WTC11 (cell line): ENCODE results near the gene PPARA. TPM values are rescaled to one million over a fixed set of nuclear protein-coding genes. Genes with fewer than 3 reads are reported as not detected.
A peak's percentile ranks its signal among the peaks of the same experiment; 100 is the strongest.

ENCODE experiments used
- ATAC-seq: fragments of 200-7000 bp; cut with Tn5 transposase; 2 replicates; pipeline ENCODE4 v1.10.0; 2021; ENCODE audit warnings: mild to moderate bottlenecking, moderate library complexity
- CTCF ChIA-PET: fragments of 300-600 bp; sonication (Branson Sonifier 250); formaldehyde crosslinking; loops from one replicate; lab custom pipeline; 2021; ENCODE audit warnings: antibody characterized with exemption; lab: Charles Lee
- POLR2A ChIA-PET: fragments of 350-600 bp; sonication (Branson Sonifier 250); formaldehyde crosslinking; loops from one replicate; lab custom pipeline; 2021; ENCODE audit warnings: antibody characterized with exemption; lab: Charles Lee
- DNase-seq: peaks from one replicate; pipeline ENCODE4 v3.0.0; 2021; ENCODE audit warnings: low spot score
- H3K27ac Mint-ChIP-seq: 2 replicates; pipeline ENCODE4 v1.8.0; 2021; ENCODE audit warnings: mixed read lengths
- H3K27me3 Mint-ChIP-seq: 2 replicates; pipeline ENCODE4 v1.8.0; 2021; ENCODE audit warnings: low read depth, mild to moderate bottlenecking, moderate library complexity, mixed read lengths
- H3K36me3 Mint-ChIP-seq: 2 replicates; pipeline ENCODE4 v1.8.0; 2021; ENCODE audit warnings: mixed read lengths
- H3K4me1 Mint-ChIP-seq: 2 replicates; pipeline ENCODE4 v1.8.0; 2022; ENCODE audit warnings: mixed read lengths
- H3K4me3 Mint-ChIP-seq: 2 replicates; pipeline ENCODE4 v1.8.0; 2021; ENCODE audit warnings: mild to moderate bottlenecking, moderate library complexity, mixed read lengths
- H3K9me3 Mint-ChIP-seq: 2 replicates; pipeline ENCODE4 v1.8.0; 2021; ENCODE audit warnings: mixed read lengths
- ESRRA ChIP-seq: sonication (generic); formaldehyde crosslinking; IDR thresholded peaks from 2 replicates; pipeline ENCODE4 v1.8.1; 2022; ENCODE audit warnings: mild to moderate bottlenecking, missing genetic modification reagents, borderline replicate concordance
- FOXP1 ChIP-seq: sonication (generic); formaldehyde crosslinking; IDR thresholded peaks from 2 replicates; pipeline ENCODE4 v1.8.0; 2022; ENCODE audit warnings: missing genetic modification reagents, mild to moderate bottlenecking, moderate library complexity, borderline replicate concordance
- HMGA2 ChIP-seq: fragments of 250-450 bp; sonication (Bioruptor Pico); IDR thresholded peaks from 2 replicates; pipeline ENCODE4 v1.4.0; 2021; ENCODE audit warnings: mild to moderate bottlenecking, moderate library complexity
- NFATC4 ChIP-seq: fragments of 250-450 bp; sonication (Bioruptor Pico); IDR thresholded peaks from 2 replicates; pipeline ENCODE4 v1.9.0; 2021; ENCODE audit warnings: mild to moderate bottlenecking
- NR3C1 ChIP-seq: sonication (generic); formaldehyde crosslinking; conservative IDR thresholded peaks from 2 replicates; pipeline ENCODE4 v1.8.1; 2023; ENCODE audit warnings: low read depth, mild to moderate bottlenecking, missing genetic modification reagents
- RELA ChIP-seq: sonication (generic); formaldehyde crosslinking; IDR thresholded peaks from 2 replicates; pipeline ENCODE4 v1.8.1; 2022; ENCODE audit warnings: missing genetic modification reagents, mild to moderate bottlenecking, borderline replicate concordance
- RORB ChIP-seq: fragments of 250-450 bp; sonication (Bioruptor Pico); IDR thresholded peaks from 2 replicates; pipeline ENCODE4 v1.9.0; 2021; ENCODE audit warnings: mild to moderate bottlenecking
- ZBTB21 ChIP-seq: sonication (generic); formaldehyde crosslinking; IDR thresholded peaks from 2 replicates; pipeline ENCODE4 v1.8.1; 2023; ENCODE audit warnings: mild to moderate bottlenecking, missing genetic modification reagents, borderline replicate concordance
- ZNF232 ChIP-seq: sonication (generic); formaldehyde crosslinking; IDR thresholded peaks from 2 replicates; pipeline ENCODE4 v1.8.0; 2022; ENCODE audit warnings: mild to moderate bottlenecking, missing genetic modification reagents
- total RNA-seq: library from RNA; stranded (reverse); gene quantifications from 3 replicates; pipeline ENCODE4 v1.2.3, GENCODE V29; 2021
- TF ChIP-seq, protein P1 (sequence below): fragments of 200-600 bp; IDR thresholded peaks from 2 replicates; pipeline ENCODE4 v1.8.0; 2022; ENCODE audit warnings: antibody characterized with exemption
- TF ChIP-seq, protein P2 (sequence below): fragments of 250-450 bp; sonication (Bioruptor Pico); conservative IDR thresholded peaks from 2 replicates; pipeline ENCODE4 v1.9.0; 2021; ENCODE audit warnings: mild to moderate bottlenecking
- TF ChIP-seq, protein P3 (sequence below): sonication (generic); formaldehyde crosslinking; IDR thresholded peaks from 2 replicates; pipeline ENCODE4 v1.8.0; 2022; ENCODE audit warnings: mild to moderate bottlenecking, missing genetic modification reagents
- TF ChIP-seq, protein P4 (sequence below): sonication (generic); formaldehyde crosslinking; IDR thresholded peaks from 2 replicates; pipeline ENCODE4 v1.8.0; 2023; ENCODE audit warnings: missing genetic modification reagents, mild to moderate bottlenecking, borderline replicate concordance
- TF ChIP-seq, protein P5 (sequence below): sonication (generic); formaldehyde crosslinking; conservative IDR thresholded peaks from 2 replicates; pipeline ENCODE4 v1.8.1; 2023; ENCODE audit warnings: mild to moderate bottlenecking, low read depth, missing genetic modification reagents, moderate library complexity
- TF ChIP-seq, protein P6 (sequence below): sonication (generic); formaldehyde crosslinking; IDR thresholded peaks from 2 replicates; pipeline ENCODE4 v1.8.0; 2022; ENCODE audit warnings: mild to moderate bottlenecking, missing genetic modification reagents

The PPARA gene
- total RNA-seq, 1 experiment from 2014 or later = 9.3 TPM

DNA sequence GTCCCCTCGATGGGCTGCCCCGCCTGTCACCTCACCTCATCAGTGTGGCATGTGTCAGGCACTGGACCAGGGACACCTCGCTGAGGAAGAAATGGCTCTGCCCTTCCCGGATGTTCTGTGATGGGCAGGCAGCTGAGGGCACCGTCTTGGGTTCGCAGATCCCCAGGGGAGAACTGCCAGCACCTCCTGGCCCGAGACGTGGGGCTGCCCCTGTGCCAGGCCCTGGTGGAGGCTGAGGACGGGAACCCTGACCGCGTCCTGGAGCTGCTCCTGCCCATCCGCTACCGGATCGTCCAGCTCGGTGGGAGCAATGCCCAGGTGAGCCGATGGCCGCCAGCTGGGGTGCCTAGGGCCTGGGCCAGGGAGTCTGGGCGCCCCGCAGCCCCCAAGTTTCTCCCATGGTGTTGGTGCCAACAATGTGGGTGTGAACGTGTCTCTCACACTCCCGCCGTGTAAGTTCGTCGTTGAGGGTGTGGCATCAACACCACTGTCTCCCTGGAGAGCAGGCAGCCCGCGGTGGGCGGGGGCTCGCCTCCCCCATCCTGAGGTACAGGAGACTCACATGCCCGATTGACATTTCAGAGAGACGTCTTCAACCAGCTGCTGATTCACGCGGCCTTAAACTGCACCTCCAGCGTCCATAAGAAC lies 139.0 kb downstream of the PPARA start (continued):
- TF ChIP-seq, protein P1, sequence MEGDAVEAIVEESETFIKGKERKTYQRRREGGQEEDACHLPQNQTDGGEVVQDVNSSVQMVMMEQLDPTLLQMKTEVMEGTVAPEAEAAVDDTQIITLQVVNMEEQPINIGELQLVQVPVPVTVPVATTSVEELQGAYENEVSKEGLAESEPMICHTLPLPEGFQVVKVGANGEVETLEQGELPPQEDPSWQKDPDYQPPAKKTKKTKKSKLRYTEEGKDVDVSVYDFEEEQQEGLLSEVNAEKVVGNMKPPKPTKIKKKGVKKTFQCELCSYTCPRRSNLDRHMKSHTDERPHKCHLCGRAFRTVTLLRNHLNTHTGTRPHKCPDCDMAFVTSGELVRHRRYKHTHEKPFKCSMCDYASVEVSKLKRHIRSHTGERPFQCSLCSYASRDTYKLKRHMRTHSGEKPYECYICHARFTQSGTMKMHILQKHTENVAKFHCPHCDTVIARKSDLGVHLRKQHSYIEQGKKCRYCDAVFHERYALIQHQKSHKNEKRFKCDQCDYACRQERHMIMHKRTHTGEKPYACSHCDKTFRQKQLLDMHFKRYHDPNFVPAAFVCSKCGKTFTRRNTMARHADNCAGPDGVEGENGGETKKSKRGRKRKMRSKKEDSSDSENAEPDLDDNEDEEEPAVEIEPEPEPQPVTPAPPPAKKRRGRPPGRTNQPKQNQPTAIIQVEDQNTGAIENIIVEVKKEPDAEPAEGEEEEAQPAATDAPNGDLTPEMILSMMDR = no peak
- TF ChIP-seq ZNF232 (CRISPR knock-in tag) = no peak

DNA sequence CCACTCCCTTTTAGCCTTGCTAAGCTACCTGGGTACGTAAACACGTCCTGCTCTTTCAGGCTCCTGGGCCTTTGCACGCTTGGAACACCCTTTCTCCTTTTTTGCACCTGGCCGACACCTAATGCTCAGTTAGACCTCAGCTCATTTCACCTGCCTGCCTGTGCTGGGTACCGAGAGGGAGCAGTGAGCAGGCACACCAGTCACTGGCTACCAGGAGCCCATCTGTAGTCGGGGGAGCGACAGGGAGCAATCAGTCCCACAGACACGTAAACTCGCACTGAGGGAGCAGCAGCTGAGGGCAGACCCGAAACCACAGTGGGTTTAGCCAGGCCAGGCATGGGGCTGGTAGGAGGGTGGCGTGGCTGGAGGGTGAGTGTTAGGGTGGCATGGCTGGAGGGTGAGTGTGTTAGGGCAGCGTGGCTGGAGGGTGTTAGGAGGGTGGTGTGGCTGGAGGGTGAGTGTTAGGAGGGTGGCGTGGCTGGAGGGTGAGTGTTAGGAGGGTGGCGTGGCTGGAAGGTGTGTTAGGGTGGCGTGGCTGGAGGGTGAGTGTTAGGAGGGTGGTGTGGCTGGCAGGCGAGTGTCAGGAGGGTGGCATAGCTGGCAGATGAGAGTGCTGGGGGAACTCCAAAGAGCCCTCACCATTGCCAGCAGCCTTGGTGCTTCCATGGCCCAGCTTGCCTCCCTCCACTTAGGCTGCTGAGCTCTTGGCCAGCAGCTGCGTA lies 140.0 kb downstream of the PPARA start:
- H3K4me3 Mint-ChIP-seq = no peak overlapping the region
- TF ChIP-seq, protein P2, sequence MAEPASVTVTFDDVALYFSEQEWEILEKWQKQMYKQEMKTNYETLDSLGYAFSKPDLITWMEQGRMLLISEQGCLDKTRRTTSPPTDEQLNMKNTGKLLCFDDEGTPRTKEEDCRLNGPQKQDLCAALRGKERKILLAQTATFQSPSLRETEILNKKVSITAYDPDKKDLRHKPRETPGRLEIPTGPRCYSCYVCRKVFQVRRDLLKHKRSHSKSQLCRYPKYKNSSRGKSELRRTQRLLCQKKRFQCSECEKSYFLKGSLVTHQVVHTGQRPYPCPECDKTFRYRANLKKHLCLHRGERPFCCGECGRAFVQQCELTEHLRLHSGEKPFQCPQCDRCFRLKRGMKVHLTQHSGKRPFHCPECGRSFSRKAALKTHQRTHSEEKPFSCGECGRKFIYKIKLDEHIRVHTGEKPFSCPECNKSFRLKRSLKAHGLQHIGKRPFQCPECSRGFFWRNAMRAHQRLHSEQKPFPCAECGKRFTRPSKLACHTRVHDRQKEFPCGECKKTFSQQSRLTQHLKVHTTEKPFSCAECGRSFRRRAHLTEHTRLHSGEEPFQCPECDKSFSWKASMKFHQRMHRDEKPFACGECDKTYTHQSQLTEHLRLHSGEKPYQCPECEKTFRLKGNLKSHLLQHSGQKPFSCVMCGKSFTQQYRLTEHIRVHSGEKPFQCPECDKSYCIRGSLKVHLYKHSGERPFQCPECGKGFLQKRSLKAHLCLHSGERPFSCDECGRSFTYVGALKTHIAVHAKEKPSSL (CRISPR knock-in tag) = no peak
- TF ChIP-seq RELA (CRISPR knock-in tag) = no peak
- TF ChIP-seq, protein P3, sequence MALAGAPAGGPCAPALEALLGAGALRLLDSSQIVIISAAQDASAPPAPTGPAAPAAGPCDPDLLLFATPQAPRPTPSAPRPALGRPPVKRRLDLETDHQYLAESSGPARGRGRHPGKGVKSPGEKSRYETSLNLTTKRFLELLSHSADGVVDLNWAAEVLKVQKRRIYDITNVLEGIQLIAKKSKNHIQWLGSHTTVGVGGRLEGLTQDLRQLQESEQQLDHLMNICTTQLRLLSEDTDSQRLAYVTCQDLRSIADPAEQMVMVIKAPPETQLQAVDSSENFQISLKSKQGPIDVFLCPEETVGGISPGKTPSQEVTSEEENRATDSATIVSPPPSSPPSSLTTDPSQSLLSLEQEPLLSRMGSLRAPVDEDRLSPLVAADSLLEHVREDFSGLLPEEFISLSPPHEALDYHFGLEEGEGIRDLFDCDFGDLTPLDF (CRISPR knock-in tag) = no peak
- TF ChIP-seq NR3C1 (CRISPR knock-in tag) = no peak
- TF ChIP-seq RORB (CRISPR knock-in tag) = no peak
- TF ChIP-seq, protein P4, sequence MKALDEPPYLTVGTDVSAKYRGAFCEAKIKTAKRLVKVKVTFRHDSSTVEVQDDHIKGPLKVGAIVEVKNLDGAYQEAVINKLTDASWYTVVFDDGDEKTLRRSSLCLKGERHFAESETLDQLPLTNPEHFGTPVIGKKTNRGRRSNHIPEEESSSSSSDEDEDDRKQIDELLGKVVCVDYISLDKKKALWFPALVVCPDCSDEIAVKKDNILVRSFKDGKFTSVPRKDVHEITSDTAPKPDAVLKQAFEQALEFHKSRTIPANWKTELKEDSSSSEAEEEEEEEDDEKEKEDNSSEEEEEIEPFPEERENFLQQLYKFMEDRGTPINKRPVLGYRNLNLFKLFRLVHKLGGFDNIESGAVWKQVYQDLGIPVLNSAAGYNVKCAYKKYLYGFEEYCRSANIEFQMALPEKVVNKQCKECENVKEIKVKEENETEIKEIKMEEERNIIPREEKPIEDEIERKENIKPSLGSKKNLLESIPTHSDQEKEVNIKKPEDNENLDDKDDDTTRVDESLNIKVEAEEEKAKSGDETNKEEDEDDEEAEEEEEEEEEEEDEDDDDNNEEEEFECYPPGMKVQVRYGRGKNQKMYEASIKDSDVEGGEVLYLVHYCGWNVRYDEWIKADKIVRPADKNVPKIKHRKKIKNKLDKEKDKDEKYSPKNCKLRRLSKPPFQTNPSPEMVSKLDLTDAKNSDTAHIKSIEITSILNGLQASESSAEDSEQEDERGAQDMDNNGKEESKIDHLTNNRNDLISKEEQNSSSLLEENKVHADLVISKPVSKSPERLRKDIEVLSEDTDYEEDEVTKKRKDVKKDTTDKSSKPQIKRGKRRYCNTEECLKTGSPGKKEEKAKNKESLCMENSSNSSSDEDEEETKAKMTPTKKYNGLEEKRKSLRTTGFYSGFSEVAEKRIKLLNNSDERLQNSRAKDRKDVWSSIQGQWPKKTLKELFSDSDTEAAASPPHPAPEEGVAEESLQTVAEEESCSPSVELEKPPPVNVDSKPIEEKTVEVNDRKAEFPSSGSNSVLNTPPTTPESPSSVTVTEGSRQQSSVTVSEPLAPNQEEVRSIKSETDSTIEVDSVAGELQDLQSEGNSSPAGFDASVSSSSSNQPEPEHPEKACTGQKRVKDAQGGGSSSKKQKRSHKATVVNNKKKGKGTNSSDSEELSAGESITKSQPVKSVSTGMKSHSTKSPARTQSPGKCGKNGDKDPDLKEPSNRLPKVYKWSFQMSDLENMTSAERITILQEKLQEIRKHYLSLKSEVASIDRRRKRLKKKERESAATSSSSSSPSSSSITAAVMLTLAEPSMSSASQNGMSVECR (CRISPR knock-in tag) = no peak
- TF ChIP-seq, all 79 proteins: peak for 0
- ChIA-PET CTCF (no interaction called here), POLR2A (no interaction called here)
- H3K27ac Mint-ChIP-seq = peak overlapping the region; percentile 32; the same call in 1 of the 2 replicates
- peaks cover 4% of the 10 kb centered on the region for H3K4me1 Mint-ChIP-seq
- DNase-seq (no peak), ATAC-seq (no peak)
- H3K27me3 Mint-ChIP-seq = no peaks in the 10 kb centered on the region; the same call in 1 of the 2 replicates
- H3K36me3 Mint-ChIP-seq = peaks cover 17% of the 10 kb centered on the region
- H3K9me3 Mint-ChIP-seq = no peaks in the 10 kb centered on the region

DNA sequence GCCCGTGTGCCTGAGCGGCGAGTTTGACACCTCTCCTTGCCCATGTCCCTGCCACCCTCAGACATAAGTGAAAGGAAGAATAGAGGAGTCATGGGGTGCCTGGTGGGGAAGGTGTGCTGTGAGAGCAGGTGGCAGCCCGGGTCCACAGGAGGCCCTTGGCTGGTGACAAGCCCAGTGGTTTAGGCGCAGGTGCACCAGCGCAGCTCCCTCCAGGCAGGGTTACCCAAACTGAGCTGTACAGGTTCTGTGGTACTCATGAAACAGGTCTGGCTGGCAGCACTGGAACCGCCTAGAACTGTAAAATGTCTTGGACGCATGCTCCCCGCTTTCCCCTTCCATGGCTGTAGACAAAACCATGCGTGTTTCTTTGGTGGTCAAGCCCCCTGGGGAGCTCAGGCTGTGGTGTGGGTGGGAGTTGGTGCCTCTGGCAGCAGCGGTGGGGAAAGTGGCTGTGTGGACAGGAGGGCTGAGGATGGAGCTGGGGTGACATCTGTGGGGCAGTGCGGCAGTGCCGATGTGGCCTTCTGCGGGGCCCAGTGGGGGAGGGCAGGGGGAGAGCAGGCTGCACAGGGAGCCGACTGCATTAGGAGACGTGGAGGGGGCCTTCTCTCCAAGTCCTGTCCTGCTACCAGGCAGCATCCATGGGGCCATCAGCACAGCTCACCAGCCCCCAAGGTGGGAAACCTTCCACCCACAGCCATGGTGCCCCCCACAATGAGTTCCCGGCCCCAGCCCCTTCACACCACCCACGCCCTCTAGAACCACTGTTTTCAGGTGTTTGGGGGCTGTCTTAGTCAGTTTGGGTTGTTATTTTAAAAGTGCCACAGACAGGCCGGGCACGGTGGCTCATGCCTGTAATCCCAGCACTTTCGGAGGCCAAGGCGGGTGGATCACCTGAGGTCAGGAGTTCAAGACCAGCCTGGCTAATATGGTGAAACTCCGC lies 140.8 kb downstream of the PPARA start:
- no peak overlapping the region for H3K27ac Mint-ChIP-seq
- ChIA-PET POLR2A (no interaction called here), CTCF (no interaction called here)
- DNase-seq (no peak), ATAC-seq (no peak)
- no peaks in the 10 kb centered on the region; the same call in 1 of the 2 replicates for H3K27me3 Mint-ChIP-seq
- peaks cover 11% of the 10 kb centered on the region for H3K36me3 Mint-ChIP-seq
- no peaks in the 10 kb centered on the region for H3K9me3 Mint-ChIP-seq
- H3K4me3 Mint-ChIP-seq = no peak overlapping the region
- peaks cover 11% of the 10 kb centered on the region for H3K4me1 Mint-ChIP-seq
- no peak for TF ChIP-seq HMGA2 (CRISPR knock-in tag)
- TF ChIP-seq FOXP1 (CRISPR knock-in tag) = no peak
- TF ChIP-seq NFATC4 (CRISPR knock-in tag) = no peak
- TF ChIP-seq, protein P5, sequence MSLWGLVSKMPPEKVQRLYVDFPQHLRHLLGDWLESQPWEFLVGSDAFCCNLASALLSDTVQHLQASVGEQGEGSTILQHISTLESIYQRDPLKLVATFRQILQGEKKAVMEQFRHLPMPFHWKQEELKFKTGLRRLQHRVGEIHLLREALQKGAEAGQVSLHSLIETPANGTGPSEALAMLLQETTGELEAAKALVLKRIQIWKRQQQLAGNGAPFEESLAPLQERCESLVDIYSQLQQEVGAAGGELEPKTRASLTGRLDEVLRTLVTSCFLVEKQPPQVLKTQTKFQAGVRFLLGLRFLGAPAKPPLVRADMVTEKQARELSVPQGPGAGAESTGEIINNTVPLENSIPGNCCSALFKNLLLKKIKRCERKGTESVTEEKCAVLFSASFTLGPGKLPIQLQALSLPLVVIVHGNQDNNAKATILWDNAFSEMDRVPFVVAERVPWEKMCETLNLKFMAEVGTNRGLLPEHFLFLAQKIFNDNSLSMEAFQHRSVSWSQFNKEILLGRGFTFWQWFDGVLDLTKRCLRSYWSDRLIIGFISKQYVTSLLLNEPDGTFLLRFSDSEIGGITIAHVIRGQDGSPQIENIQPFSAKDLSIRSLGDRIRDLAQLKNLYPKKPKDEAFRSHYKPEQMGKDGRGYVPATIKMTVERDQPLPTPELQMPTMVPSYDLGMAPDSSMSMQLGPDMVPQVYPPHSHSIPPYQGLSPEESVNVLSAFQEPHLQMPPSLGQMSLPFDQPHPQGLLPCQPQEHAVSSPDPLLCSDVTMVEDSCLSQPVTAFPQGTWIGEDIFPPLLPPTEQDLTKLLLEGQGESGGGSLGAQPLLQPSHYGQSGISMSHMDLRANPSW (CRISPR knock-in tag) = no peak
- TF ChIP-seq ESRRA = no peak
- no peak for TF ChIP-seq ZNF232 (CRISPR knock-in tag)
- TF ChIP-seq, protein P6, sequence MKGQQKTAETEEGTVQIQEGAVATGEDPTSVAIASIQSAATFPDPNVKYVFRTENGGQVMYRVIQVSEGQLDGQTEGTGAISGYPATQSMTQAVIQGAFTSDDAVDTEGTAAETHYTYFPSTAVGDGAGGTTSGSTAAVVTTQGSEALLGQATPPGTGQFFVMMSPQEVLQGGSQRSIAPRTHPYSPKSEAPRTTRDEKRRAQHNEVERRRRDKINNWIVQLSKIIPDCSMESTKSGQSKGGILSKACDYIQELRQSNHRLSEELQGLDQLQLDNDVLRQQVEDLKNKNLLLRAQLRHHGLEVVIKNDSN (CRISPR knock-in tag) = no peak
- no peak for TF ChIP-seq ZBTB21 (CRISPR knock-in tag)
